ENCODE data around the gene ZCCHC7.

ZCCHC7 gene

GRCh38 chr9:37332578-37332977, 212.2 kb downstream of the ZCCHC7 start:
- DNase-seq (ENCODE audit: low read depth in 1 of 2, low spot score in 1 of 2), result no peak

GRCh38 chr9:37333288-37333687, 212.9 kb downstream of the ZCCHC7 start:
- DNase-seq (ENCODE audit: low read depth in 1 of 2, low spot score in 1 of 2), result no peak

- DNase-seq (ENCODE audit: low read depth in 1 of 2, low spot score in 1 of 2), result no peak
Observed at GRCh38 chr9:37335238-37335637, 214.9 kb downstream of the ZCCHC7 start.

- no peak for DNase-seq (ENCODE audit: low read depth in 1 of 2, low spot score in 1 of 2)
Observed at GRCh38 chr9:37336150-37336549, 215.8 kb downstream of the ZCCHC7 start.

GRCh38 chr9:37337301-37337890, 217.0 kb downstream of the ZCCHC7 start:
- DNase-seq (ENCODE audit: low read depth in 1 of 2, low spot score in 1 of 2), result no peak

GRCh38 chr9:37338218-37338617, 217.8 kb downstream of the ZCCHC7 start:
- DNase-seq (ENCODE audit: low read depth in 1 of 2, low spot score in 1 of 2), result no peak

- no peak for DNase-seq (ENCODE audit: low read depth in 1 of 2, low spot score in 1 of 2)
Observed at GRCh38 chr9:37339923-37340322, 219.5 kb downstream of the ZCCHC7 start.

GRCh38 chr9:37340961-37341360, 220.6 kb downstream of the ZCCHC7 start:
- no peak for DNase-seq (ENCODE audit: low read depth in 1 of 2, low spot score in 1 of 2)

GRCh38 chr9:37341704-37342103, 221.3 kb downstream of the ZCCHC7 start:
- DNase-seq (ENCODE audit: low read depth in 1 of 2, low spot score in 1 of 2), result no peak

- no peak for DNase-seq (ENCODE audit: low read depth in 1 of 2, low spot score in 1 of 2)
Observed at GRCh38 chr9:37342493-37342892, 222.1 kb downstream of the ZCCHC7 start.

- DNase-seq (ENCODE audit: low read depth in 1 of 2, low spot score in 1 of 2), result no peak
Observed at GRCh38 chr9:37342895-37343294, 222.5 kb downstream of the ZCCHC7 start.

- DNase-seq (ENCODE audit: low read depth in 1 of 2, low spot score in 1 of 2), result no peak
Observed at GRCh38 chr9:37343724-37344123, 223.3 kb downstream of the ZCCHC7 start.

GRCh38 chr9:37345038-37345437, 224.7 kb downstream of the ZCCHC7 start:
- DNase-seq (ENCODE audit: low read depth in 1 of 2, low spot score in 1 of 2), result no peak

- no peak for DNase-seq (ENCODE audit: low read depth in 1 of 2, low spot score in 1 of 2)
Observed at GRCh38 chr9:37348917-37349316, 228.5 kb downstream of the ZCCHC7 start.

- no peak for DNase-seq (ENCODE audit: low read depth in 1 of 2, low spot score in 1 of 2)
Observed at GRCh38 chr9:37350486-37351190, 230.3 kb downstream of the ZCCHC7 start.

- no peak for DNase-seq (ENCODE audit: low read depth in 1 of 2, low spot score in 1 of 2)
Observed at GRCh38 chr9:37353791-37354190, 233.4 kb downstream of the ZCCHC7 start.

GRCh38 chr9:37362430-37362829, 242.1 kb downstream of the ZCCHC7 start:
- no peak for DNase-seq (ENCODE audit: low read depth in 1 of 2, low spot score in 1 of 2)

GRCh38 chr9:37363124-37363523, 242.8 kb downstream of the ZCCHC7 start:
- no peak for DNase-seq (ENCODE audit: low read depth in 1 of 2, low spot score in 1 of 2)

- no peak for DNase-seq (ENCODE audit: low read depth in 1 of 2, low spot score in 1 of 2)
Observed at GRCh38 chr9:37364136-37364535, 243.8 kb downstream of the ZCCHC7 start.

GRCh38 chr9:37364751-37365360, 244.5 kb downstream of the ZCCHC7 start:
- DNase-seq (ENCODE audit: low read depth in 1 of 2, low spot score in 1 of 2), result no peak

GRCh38 chr9:37369671-37370070, 249.3 kb downstream of the ZCCHC7 start:
- DNase-seq (ENCODE audit: low read depth in 1 of 2, low spot score in 1 of 2), result no peak

GRCh38 chr9:37370282-37370681, 249.9 kb downstream of the ZCCHC7 start:
- no peak for DNase-seq (ENCODE audit: low read depth in 1 of 2, low spot score in 1 of 2)
